HEK293 (cell line): ENCODE measurements around the gene APEX2.

ENCODE experiments used
- CTCF ChIP-seq: fragments of 450-650 bp; formaldehyde crosslinking; IDR thresholded peaks from 2 replicates; pipeline ENCODE4 v1.5.1; 2016; ENCODE audit warnings: missing biosample characterization, missing genetic modification characterization
- REST ChIP-seq: fragments of 450-650 bp; formaldehyde crosslinking; IDR thresholded peaks from 2 replicates; pipeline ENCODE4 v1.5.1; 2016; ENCODE audit warnings: missing biosample characterization, missing genetic modification characterization
- ZNF121 ChIP-seq: fragments of 450-650 bp; formaldehyde crosslinking; IDR thresholded peaks from 2 replicates; pipeline ENCODE4 v1.5.1; 2016; ENCODE audit warnings: missing biosample characterization, missing genetic modification characterization
- ZNF140 ChIP-seq: fragments of 450-650 bp; formaldehyde crosslinking; IDR thresholded peaks from 2 replicates; pipeline ENCODE4 v1.5.1; 2016; ENCODE audit warnings: missing biosample characterization, missing genetic modification characterization
- ZNF202 ChIP-seq: fragments of 450-650 bp; formaldehyde crosslinking; IDR thresholded peaks from 2 replicates; pipeline ENCODE4 v1.5.1; 2016; ENCODE audit warnings: missing biosample characterization, missing genetic modification characterization, borderline replicate concordance
- ZNF239 ChIP-seq: fragments of 450-650 bp; formaldehyde crosslinking; IDR thresholded peaks from 2 replicates; pipeline ENCODE4 v1.5.1; 2016; ENCODE audit warnings: missing biosample characterization, missing genetic modification characterization
- ZNF248 ChIP-seq: fragments of 450-650 bp; formaldehyde crosslinking; IDR thresholded peaks from 2 replicates; pipeline ENCODE4 v1.5.1; 2017; ENCODE audit warnings: missing biosample characterization, missing genetic modification characterization
- ZNF292 ChIP-seq: fragments of 450-650 bp; formaldehyde crosslinking; IDR thresholded peaks from 2 replicates; pipeline ENCODE4 v1.5.1; 2016; ENCODE audit warnings: low read depth, missing biosample characterization, missing genetic modification characterization, borderline replicate concordance
- ZNF350 ChIP-seq: fragments of 450-650 bp; formaldehyde crosslinking; IDR thresholded peaks from 2 replicates; pipeline ENCODE4 v1.5.0; 2017; ENCODE audit warnings: missing biosample characterization, mild to moderate bottlenecking, missing genetic modification characterization

GRCh38 chrX:54961750-54962149, 38.4 kb upstream of the APEX2 start:
- no peak for TF ChIP-seq REST (tag by site-specific recombination)
- TF ChIP-seq ZNF121: no peak
- no peak for TF ChIP-seq CTCF (tag by site-specific recombination)
- TF ChIP-seq ZNF239: no peak
- no peak for TF ChIP-seq ZNF202 (tag by site-specific recombination)
- no peak for TF ChIP-seq ZNF248 (tag by site-specific recombination)
- no peak for TF ChIP-seq ZNF140 (tag by site-specific recombination)
- TF ChIP-seq ZNF292: no peak
- no peak for TF ChIP-seq ZNF350
